K562 (cell line): ENCODE results near the gene KAT7. TPM values are rescaled to one million over a fixed set of nuclear protein-coding genes. Genes with fewer than 3 reads are reported as not detected.

Experiments
- ATAC-seq: fragments of 200-7000 bp; cut with Tn5 transposase; 3 replicates; pipeline ENCODE4 v1.9.1; 2020; ENCODE audit warnings: moderate library complexity
- BruUV-seq: library from RNA; stranded (reverse); fragments of 400-500 nt; replicated peaks from 2 replicates; lab custom pipeline; 2021; lab: Mats Ljungman, UMichigan
- CTCF ChIA-PET: fragments of 300-600 bp; formaldehyde crosslinking; extraction: SDS; loops from one replicate; lab custom pipeline; 2021; ENCODE audit warnings: low intra/inter-chr PET ratio; lab: Yijun Ruan, JAX
- POLR2A ChIA-PET: fragments of 300-600, 350-650 bp; sonication (Branson Sonifier 250); formaldehyde crosslinking; extraction: SDS; loops from one replicate; lab custom pipeline; 2021; ENCODE audit warnings: antibody characterized with exemption, inconsistent platforms; lab: Yijun Ruan, JAX
- DNase-seq, 4 experiments: peaks; one replicate each; pipeline versions ENCODE4 v3.0.0 to v3.0.0-alpha.2; 2011 to 2018; ENCODE audit warnings: low spot score in 3 of 4, mixed read lengths in 3 of 4; ENCODE audit errors: extremely low read depth in 1 of 4
- FAIRE-seq: peaks from 2 replicates; lab custom pipeline; 2011; peaks lifted over from hg19 to GRCh38; lab: Jason Lieb, UNC
- H2AFZ ChIP-seq: 2 replicates; pipeline ENCODE4 v1.6.0; 2011; ENCODE audit warnings: low read depth, low read length, control low read depth, inconsistent platforms
- H3K27ac ChIP-seq: fragments of 200-600 bp; 3 replicates; pipeline ENCODE4 v1.8.0; 2011; ENCODE audit warnings: low read depth, mild to moderate bottlenecking, control low read depth, inconsistent platforms, low read length, moderate library complexity, mixed read lengths; ENCODE audit errors: extremely low read depth
- H3K27me3 ChIP-seq, 2 experiments: fragments of 300-600 bp in 1 of 2; 2 replicates in 1 of 2; 3 replicates in 1 of 2; pipeline versions ENCODE4 v1.6.0 to v1.8.0; 2011; ENCODE audit warnings: inconsistent platforms in 2 of 2, low read length in 2 of 2, mild to moderate bottlenecking in 1 of 2, mixed read lengths in 1 of 2, moderate library complexity in 1 of 2; ENCODE audit not compliant: control insufficient read depth in 2 of 2, insufficient read depth in 2 of 2
- H3K36me3 ChIP-seq: fragments of 300-600 bp; 3 replicates; pipeline ENCODE4 v1.8.0; 2011; ENCODE audit warnings: mild to moderate bottlenecking, low read length, inconsistent platforms; ENCODE audit not compliant: control insufficient read depth, insufficient read depth
- H3K4me1 ChIP-seq, 2 experiments: fragments of 200-600 bp in 1 of 2; replicated peaks in 1 of 2; 2 replicates in 1 of 2; 3 replicates in 1 of 2; pipeline versions ENCODE4 v1.5.1 to v1.8.0; 2011; ENCODE audit warnings: inconsistent platforms in 2 of 2, low read length in 2 of 2, mild to moderate bottlenecking in 1 of 2, mixed read lengths in 1 of 2, moderate library complexity in 1 of 2; ENCODE audit not compliant: control insufficient read depth in 2 of 2, insufficient read depth in 2 of 2
- H3K4me2 ChIP-seq: 2 replicates; pipeline ENCODE4 v1.6.1; 2011; ENCODE audit warnings: low read length, control low read depth, inconsistent platforms, mixed read lengths; ENCODE audit not compliant: insufficient read depth
- H3K4me3 ChIP-seq: fragments of 200-600 bp; sonication (generic), shearing (Covaris generic); 2 replicates; pipeline ENCODE4 v1.5.1; 2016; ENCODE audit warnings: control low read depth, inconsistent platforms
- H3K79me2 ChIP-seq: fragments of 200-600 bp; 3 replicates; pipeline ENCODE4 v1.8.0; 2011; ENCODE audit warnings: low read length, inconsistent platforms; ENCODE audit not compliant: control insufficient read depth, insufficient read depth
- H3K9ac ChIP-seq, 2 experiments: 2 replicates each; pipeline versions ENCODE4 v1.6.0 to v1.6.1; 2011; ENCODE audit warnings: low read depth in 2 of 2, low read length in 2 of 2, control low read depth in 1 of 2, inconsistent platforms in 1 of 2, mild to moderate bottlenecking in 1 of 2, mixed read lengths in 1 of 2; ENCODE audit not compliant: insufficient read depth in 1 of 2
- H3K9me1 ChIP-seq: one replicate; pipeline ENCODE4 v1.6.0; 2011; ENCODE audit warnings: inconsistent platforms, mild to moderate bottlenecking, low read length, moderate library complexity; ENCODE audit not compliant: control insufficient read depth, insufficient read depth
- H3K9me3 ChIP-seq: replicated peaks from 2 replicates; pipeline ENCODE4 v1.5.1; 2011; ENCODE audit warnings: low read depth, low read length, inconsistent platforms; ENCODE audit not compliant: control insufficient read depth, insufficient read depth
- H4K20me1 ChIP-seq: replicated peaks from 2 replicates; pipeline ENCODE4 v1.6.1; 2011; ENCODE audit warnings: low read length, inconsistent platforms, mixed read lengths; ENCODE audit not compliant: control insufficient read depth, insufficient read depth
- FIP1L1 ChIP-seq: fragments of 200-400 bp; formaldehyde crosslinking; IDR thresholded peaks from 2 replicates; pipeline ENCODE4 v1.6.1; 2018; ENCODE audit warnings: mild to moderate bottlenecking, low read depth, low read length; ENCODE audit not compliant: poor library complexity, severe bottlenecking
- GATAD2B ChIP-seq: fragments of 450-650 bp; IDR thresholded peaks from 2 replicates; pipeline ENCODE4 v1.6.1; 2017; ENCODE audit warnings: mild to moderate bottlenecking, borderline replicate concordance
- IRF1 ChIP-seq: sonication (generic); formaldehyde crosslinking; IDR thresholded peaks from 2 replicates; pipeline ENCODE4 v1.8.0; 2022; ENCODE audit warnings: missing genetic modification reagents, mild to moderate bottlenecking, borderline replicate concordance
- RBM17 ChIP-seq: fragments of 200-400 bp; formaldehyde crosslinking; IDR thresholded peaks from 2 replicates; pipeline ENCODE4 v1.6.1; 2017; ENCODE audit warnings: low read depth, mild to moderate bottlenecking, low read length, borderline replicate concordance
- SUPT5H ChIP-seq: fragments of 450-650 bp; IDR thresholded peaks from 2 replicates; pipeline ENCODE4 v1.6.1; 2016
- TRIM25 ChIP-seq: fragments of 450-650 bp; IDR thresholded peaks from 2 replicates; pipeline ENCODE4 v1.7.0; 2016; ENCODE audit warnings: borderline replicate concordance
- ZFPM2 ChIP-seq: fragments of 250-450 bp; sonication (Bioruptor Pico); IDR thresholded peaks from 2 replicates; pipeline ENCODE4 v1.5.1; 2022; ENCODE audit warnings: mild to moderate bottlenecking
- ZNF277 ChIP-seq: fragments of 250-450 bp; sonication (Bioruptor Pico); IDR thresholded peaks from 2 replicates; pipeline ENCODE4 v1.8.0; 2022; ENCODE audit warnings: inconsistent platforms, mild to moderate bottlenecking, moderate library complexity, borderline replicate concordance
- ZNF778 ChIP-seq: fragments of 450-650 bp; formaldehyde crosslinking; IDR thresholded peaks from 2 replicates; pipeline ENCODE4 v1.4.0; 2020; ENCODE audit warnings: mild to moderate bottlenecking, moderate library complexity
- ZNF780A ChIP-seq: fragments of 250-450 bp; sonication (Bioruptor Pico); IDR thresholded peaks from 2 replicates; pipeline ENCODE4 v1.5.0; 2021; ENCODE audit warnings: mild to moderate bottlenecking
- WGBS: fragments of 100-300 bp; shearing (Covaris generic); methylation state at CpG from one replicate; pipeline ENCODE4 v1.1.6; 2016; ENCODE audit warnings: low coverage, mixed read lengths; ENCODE audit not compliant: insufficient coverage; ENCODE audit errors: missing lambda C conversion rate; 5-methylcytosine and 5-hydroxymethylcytosine counted together
- in situ Hi-C: fragments of 300-500 bp; cut with MboI; formaldehyde crosslinking; loops from 4 replicates; pipeline ENCODE4 v1.15.0; 2018; ENCODE audit warnings: inconsistent platforms, mixed read lengths
- intact Hi-C: fragments of 100-400 bp; cut with micrococcal nuclease; formaldehyde crosslinking; loops from 2 replicates; pipeline ENCODE4 v1.14.2; 2022
- polyA plus RNA-seq, 8 experiments: library from polyadenylated mRNA; depleted of rRNA in 4 of 8; stranded (reverse) in 5 of 8; unstranded in 3 of 8; fragments of >200 nt; fragmentation: Nextera tagmentation in 2 of 8; fragmentation: Illumina TruSeq in 1 of 8; extraction: Ambion mirVana in 2 of 8; extraction: Trizol in 1 of 8; gene quantifications; 2 replicates each; pipeline versions ENCODE4 v1.2.1 to v1.2.3, GENCODE V29; 2011 to 2014; ENCODE audit warnings: inconsistent platforms in 1 of 8, missing spikeins in 1 of 8
- total RNA-seq, 7 experiments: library from RNA; depleted of rRNA in 6 of 7; stranded (reverse); fragments of >200 nt in 6 of 7; fragmentation: Illumina TruSeq in 2 of 7; extraction: Trizol in 2 of 7; gene quantifications; 2 replicates each; pipeline versions ENCODE4 v1.2.1 to v1.2.3, GENCODE V29; 2011 to 2021; ENCODE audit warnings: low replicate concordance in 1 of 7

The KAT7 gene
- total and polyA plus RNA-seq, 9 of the 15 experiments (the other 6 are each of a cell fraction or from before 2014, with no cell fraction given), result 10.8 to 57.3 (median 34.8) TPM

GRCh38 chr17:49881054-49881402, 92.5 kb downstream of the KAT7 start (continued):
- no peak for TF ChIP-seq TRIM25
- no peak for TF ChIP-seq ZNF277 (CRISPR knock-in tag)
- TF ChIP-seq FIP1L1, result no peak
- no peak for TF ChIP-seq ZNF780A (CRISPR knock-in tag)
- TF ChIP-seq, all 486 proteins: peak for 0

GRCh38 chr17:49882434-49882833, 94.0 kb downstream of the KAT7 start:
- Histone ChIP-seq H3K4me1 (peaks cover 13 to 16% of the 10 kb centered on the region in 2 experiments), H4K20me1 (no peaks in the 10 kb centered on the region; the same call in 1 of the 2 replicates), H3K9me1 (no peaks in the 10 kb centered on the region), H3K27me3 (peaks cover 9 to 59% of the 10 kb centered on the region in 2 experiments; a peak in 4 of 5 replicates), H2AFZ (no peak overlapping the region), H3K36me3 (no peaks in the 10 kb centered on the region), H3K79me2 (no peaks in the 10 kb centered on the region), H3K4me2 (no peak overlapping the region), H3K9ac (no peak overlapping the region), H3K27ac (no peak overlapping the region), H3K9me3 (no peaks in the 10 kb centered on the region), H3K4me3 (no peak overlapping the region)
- WGBS, result under 1% methylated on average over 7 of the region's 7 CpGs
- ATAC-seq, result no peak
- no TSS peak for BruUV-seq
- POLR2A ChIA-PET, result interaction anchor here (0.6 kb wide), 1 partner anchor 71 kb away, joined by 3 read pairs; no protein-coding TSS in a partner anchor
- intact Hi-C loops (loop anchor here (10.0 kb wide), 1 partner anchor 202 kb away; no protein-coding TSS in a partner anchor), in situ Hi-C loops (no loop called here)
- no peak for DNase-seq
- CTCF ChIA-PET, result interaction anchor here (0.9 kb wide), 1 partner anchor 114 kb away, joined by 3 read pairs; no protein-coding TSS in a partner anchor
- no peak for FAIRE-seq
- TF ChIP-seq IRF1 (CRISPR knock-in tag) (no peak), ZNF778 (CRISPR knock-in tag) (no peak), GATAD2B (no peak), SUPT5H (no peak), RBM17 (no peak), ZFPM2 (CRISPR knock-in tag) (no peak)
